Heart left ventricle (tissue), 13 donors: ENCODE measurements around the gene TGFB1.

ENCODE experiments used
- CTCF ChIP-seq, 12 donors: fragments of 200-600 bp; sonication (generic) in 4 of 12; IDR thresholded peaks; one replicate each; pipeline versions ENCODE4 v1.5.0 to v1.8.0; 2018 to 2022; ENCODE audit warnings: antibody characterized with exemption in 12 of 12, mild to moderate bottlenecking in 5 of 12
- POLR2A ChIP-seq, 2 donors: fragments of 450-650 bp; IDR thresholded peaks; one replicate each; pipeline ENCODE4 v1.6.1; 2017; ENCODE audit warnings: antibody characterized with exemption in 2 of 2, mild to moderate bottlenecking in 2 of 2, moderate library complexity in 2 of 2
- donor health status: ischemic (EF 13 %, LVEDD 7.1; RV severe dilation, severe dysfunction).
- donor health status: DM: no; HTN: yes; CAD: no.
- donor health status: DM: no; HTN: no; CAD: no.
- donor health status: ischemic (EF 25% LVEDD 6.9; RV normal size, moderate dysfunction).
- donor health status: ischemic (EF 25% LVEDD 5.7; RV mildly dilated, moderate dysfunction).
- donor health status: ischemic (EF 35%, LVEDD 5.7; RV mildly dilated, moderate dysfunction).
- donor health status: nonischemic (EF 11% LVEDD 7.7; RV severe dilation, severe dysfunction).
- donor health status: DM: yes; HTN: yes; CAD: no.
- donor health status: PGD.
- donor health status: ischemic (EF 29% LVEDD 5.4; RV normal size, mild dysfunction).
- donor health status: nonischemic (EF 23%, LVEDD 6.1; RV moderate dilation, normal function).

- TF ChIP-seq CTCF (IDR thresholded peaks at IDR 0.05) (no peak), POLR2A (IDR thresholded peaks at IDR 0.05) (no peak)
Observed at GRCh38 chr19:41324231-41324702, 29.5 kb downstream of the TGFB1 start.
